Osteocyte (in vitro differentiated cells): ENCODE results near the gene KLF11. TPM values are rescaled to one million over a fixed set of nuclear protein-coding genes. Genes with fewer than 3 reads are reported as not detected.

Experiments used
- DNase-seq: peaks from one replicate; pipeline ENCODE4 v3.0.0; 2021; ENCODE audit warnings: mixed read lengths; ENCODE audit not compliant: unreplicated experiment; ENCODE audit errors: extremely low spot score
- H3K27ac Mint-ChIP-seq: one replicate; pipeline ENCODE4 v1.8.0; 2021; ENCODE audit warnings: mild to moderate bottlenecking, mixed read lengths; ENCODE audit not compliant: unreplicated experiment
- H3K27me3 Mint-ChIP-seq: one replicate; pipeline ENCODE4 v1.8.0; 2021; ENCODE audit warnings: mixed read lengths; ENCODE audit not compliant: unreplicated experiment
- H3K36me3 Mint-ChIP-seq: one replicate; pipeline ENCODE4 v1.8.0; 2021; ENCODE audit warnings: mixed read lengths; ENCODE audit not compliant: unreplicated experiment
- H3K4me1 Mint-ChIP-seq: one replicate; pipeline ENCODE4 v1.8.0; 2021; ENCODE audit warnings: mixed read lengths; ENCODE audit not compliant: unreplicated experiment
- H3K4me3 Mint-ChIP-seq: one replicate; pipeline ENCODE4 v1.8.0; 2021; ENCODE audit warnings: mild to moderate bottlenecking, moderate library complexity, mixed read lengths; ENCODE audit not compliant: unreplicated experiment
- H3K9me3 Mint-ChIP-seq: one replicate; pipeline ENCODE4 v1.8.0; 2021; ENCODE audit warnings: mixed read lengths; ENCODE audit not compliant: unreplicated experiment
- total RNA-seq: library from RNA; stranded (reverse); gene quantifications from 2 replicates; pipeline ENCODE4 v1.2.1, GENCODE V29; 2021
- TF ChIP-seq, protein P1 (sequence below): fragments of 200-600 bp; sonication (generic); IDR thresholded peaks from 2 replicates; pipeline ENCODE4 v1.5.0; 2021; ENCODE audit warnings: antibody characterized with exemption, mild to moderate bottlenecking, moderate library complexity

The KLF11 gene
- total RNA-seq, 1 donor from 2014 or later, result 17.4 TPM

DNA sequence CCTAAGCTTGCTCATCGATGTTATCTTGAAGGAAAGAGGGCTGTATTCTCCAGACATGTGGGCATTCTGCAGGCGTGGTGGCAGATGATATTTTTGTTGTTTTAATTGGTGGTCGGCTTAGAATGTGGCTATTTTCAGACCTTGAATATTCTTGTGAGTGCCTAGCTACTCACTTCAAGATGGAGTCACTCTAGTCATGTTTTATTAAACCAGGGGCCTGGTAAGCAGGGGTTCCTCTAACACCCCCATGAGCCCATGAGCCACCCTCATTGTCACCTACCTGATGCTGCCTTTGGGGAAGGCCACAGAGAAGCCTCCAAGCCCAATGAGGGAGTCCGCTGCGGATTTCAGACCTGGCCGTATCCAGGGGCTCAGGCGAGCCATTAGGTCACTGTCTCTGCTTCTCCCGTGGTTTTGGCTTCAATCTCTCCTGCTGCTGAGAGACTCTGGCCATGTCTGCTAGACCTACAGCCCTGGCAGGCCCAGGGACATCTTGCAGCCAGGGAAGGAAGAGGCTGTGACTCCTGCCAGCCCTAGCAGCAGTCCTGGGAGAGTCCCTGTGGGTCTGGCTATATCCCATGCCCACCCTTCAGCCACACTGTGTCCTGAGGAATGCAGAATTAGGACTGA is 16.3 kb upstream of the KLF11 start:
- no peak overlapping the region for H3K27ac Mint-ChIP-seq
- DNase-seq, result no peak
- H3K36me3 Mint-ChIP-seq, result no peaks in the 10 kb centered on the region
- H3K9me3 Mint-ChIP-seq, result no peaks in the 10 kb centered on the region
- TF ChIP-seq, protein P1, sequence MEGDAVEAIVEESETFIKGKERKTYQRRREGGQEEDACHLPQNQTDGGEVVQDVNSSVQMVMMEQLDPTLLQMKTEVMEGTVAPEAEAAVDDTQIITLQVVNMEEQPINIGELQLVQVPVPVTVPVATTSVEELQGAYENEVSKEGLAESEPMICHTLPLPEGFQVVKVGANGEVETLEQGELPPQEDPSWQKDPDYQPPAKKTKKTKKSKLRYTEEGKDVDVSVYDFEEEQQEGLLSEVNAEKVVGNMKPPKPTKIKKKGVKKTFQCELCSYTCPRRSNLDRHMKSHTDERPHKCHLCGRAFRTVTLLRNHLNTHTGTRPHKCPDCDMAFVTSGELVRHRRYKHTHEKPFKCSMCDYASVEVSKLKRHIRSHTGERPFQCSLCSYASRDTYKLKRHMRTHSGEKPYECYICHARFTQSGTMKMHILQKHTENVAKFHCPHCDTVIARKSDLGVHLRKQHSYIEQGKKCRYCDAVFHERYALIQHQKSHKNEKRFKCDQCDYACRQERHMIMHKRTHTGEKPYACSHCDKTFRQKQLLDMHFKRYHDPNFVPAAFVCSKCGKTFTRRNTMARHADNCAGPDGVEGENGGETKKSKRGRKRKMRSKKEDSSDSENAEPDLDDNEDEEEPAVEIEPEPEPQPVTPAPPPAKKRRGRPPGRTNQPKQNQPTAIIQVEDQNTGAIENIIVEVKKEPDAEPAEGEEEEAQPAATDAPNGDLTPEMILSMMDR, result no peak
- H3K4me1 Mint-ChIP-seq, result peaks cover 20% of the 10 kb centered on the region
- H3K27me3 Mint-ChIP-seq, result no peaks in the 10 kb centered on the region
- H3K4me3 Mint-ChIP-seq, result no peak overlapping the region

DNA sequence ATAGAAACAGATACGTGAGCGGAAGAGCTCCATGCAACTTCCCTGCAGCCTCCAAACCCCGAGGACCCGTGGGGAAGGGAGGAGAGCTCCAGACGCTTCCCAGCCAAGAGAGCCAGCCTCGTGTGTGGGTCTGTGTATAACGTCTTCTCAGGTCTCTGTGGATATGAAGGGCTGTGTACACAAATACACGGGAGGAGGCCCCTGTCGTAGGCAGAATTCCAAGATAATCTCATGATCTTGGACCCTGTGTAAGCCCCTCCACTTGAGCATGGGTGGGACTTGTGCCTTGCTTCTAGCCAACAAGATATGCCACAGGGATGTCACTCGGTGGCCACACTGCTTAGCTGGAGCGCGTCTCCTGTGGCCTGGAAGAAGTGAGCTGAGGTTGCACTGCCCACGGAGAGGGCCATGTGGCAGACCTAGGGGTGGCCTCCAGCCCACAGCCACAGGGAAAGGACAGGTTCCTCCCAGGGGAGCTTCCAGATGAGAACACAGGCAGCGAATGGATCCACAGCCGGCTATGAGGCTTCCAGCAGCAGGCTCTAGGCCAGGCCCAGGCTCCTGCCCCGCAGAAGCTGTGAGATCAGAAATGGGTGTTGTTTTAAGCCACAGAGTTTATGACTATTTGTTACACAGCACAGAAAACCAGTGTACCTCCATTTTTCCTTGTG is 15.6 kb upstream of the KLF11 start:
- Mint-ChIP-seq H3K4me1 (peaks cover 20% of the 10 kb centered on the region), H3K9me3 (no peaks in the 10 kb centered on the region), H3K27ac (no peak overlapping the region), H3K27me3 (no peaks in the 10 kb centered on the region), H3K36me3 (no peaks in the 10 kb centered on the region), H3K4me3 (no peak overlapping the region)
- TF ChIP-seq, protein P1, result no peak
- no peak for DNase-seq

DNA sequence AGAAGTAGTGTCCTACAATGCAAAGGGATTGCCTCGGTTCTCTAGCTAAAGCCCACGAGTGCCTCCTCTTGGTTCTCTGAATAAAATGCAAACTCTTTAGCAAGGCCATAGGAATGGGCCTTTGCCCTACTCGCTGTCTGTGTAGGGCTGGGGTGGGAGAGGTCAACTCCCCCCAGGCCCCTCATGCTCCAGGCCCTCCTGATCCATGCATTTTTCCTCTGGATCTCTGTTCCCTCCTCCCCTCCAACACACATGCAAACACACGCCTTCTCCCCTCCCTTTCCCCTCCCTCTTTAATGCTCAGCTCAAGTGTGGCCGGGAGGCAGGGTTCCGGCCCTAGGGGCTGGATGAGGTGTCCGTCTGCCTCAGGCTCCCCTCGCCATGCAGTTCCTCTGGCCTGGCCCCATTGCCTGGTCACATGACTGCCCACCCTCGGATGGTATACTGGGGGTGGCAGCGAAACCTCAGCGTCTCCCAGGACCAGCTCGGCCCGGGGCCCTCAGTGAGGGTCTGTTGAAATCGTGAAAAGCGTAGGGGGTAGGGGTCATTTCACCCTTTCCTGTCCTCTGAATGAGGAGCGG is 14.9 kb upstream of the KLF11 start:
- H3K4me1 Mint-ChIP-seq, result peaks cover 20% of the 10 kb centered on the region
- no peaks in the 10 kb centered on the region for H3K36me3 Mint-ChIP-seq
- TF ChIP-seq, protein P1, result peak; percentile 14
- DNase-seq, result no peak
- H3K4me3 Mint-ChIP-seq, result no peak overlapping the region
- no peaks in the 10 kb centered on the region for H3K9me3 Mint-ChIP-seq
- H3K27ac Mint-ChIP-seq, result no peak overlapping the region
- no peaks in the 10 kb centered on the region for H3K27me3 Mint-ChIP-seq

DNA sequence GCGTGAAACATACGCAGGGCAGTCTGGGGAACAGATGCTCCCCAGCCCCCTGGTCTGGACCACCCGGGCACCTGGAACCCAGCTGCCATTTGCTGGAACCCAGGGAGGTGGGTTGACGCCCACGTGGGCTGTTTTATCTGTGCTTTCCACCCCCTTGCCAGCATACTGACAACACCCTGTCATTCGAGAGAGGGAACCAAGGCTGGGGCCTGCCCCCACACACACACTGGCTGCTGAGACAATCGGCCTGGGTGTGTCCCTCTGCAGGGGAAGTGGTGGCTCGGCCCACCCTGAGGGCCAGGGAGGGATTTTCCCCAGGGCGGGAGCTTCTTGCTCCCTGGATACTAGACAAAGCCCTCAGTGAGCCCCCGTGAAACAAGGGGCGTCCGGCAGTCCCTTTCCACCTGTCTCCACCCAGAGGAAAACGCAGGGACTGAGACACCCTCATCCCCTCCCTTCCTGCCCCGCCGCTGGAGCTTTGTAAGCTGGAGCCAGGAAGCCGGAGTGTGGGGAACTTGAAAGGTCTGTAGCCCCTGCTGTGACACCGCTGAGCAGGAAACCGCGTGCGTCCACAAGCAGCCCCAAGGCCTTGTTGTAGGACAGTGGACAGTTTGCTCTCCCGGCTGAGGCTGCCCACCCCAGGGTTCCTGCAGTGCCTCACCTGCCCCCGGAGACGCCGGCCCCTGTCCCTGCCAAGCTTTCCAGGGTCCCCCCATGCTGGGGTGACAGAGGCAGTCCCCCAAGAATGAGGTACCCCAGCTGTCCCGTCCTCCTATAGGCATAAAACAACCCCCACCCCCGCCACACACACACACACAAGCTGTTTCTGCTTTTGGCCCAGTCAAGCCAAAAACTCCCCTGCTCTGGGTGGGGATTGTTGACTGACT is 14.1 kb upstream of the KLF11 start:
- peak overlapping the region; percentile 54 for H3K27ac Mint-ChIP-seq

More for the DNA sequence above, 14.1 kb upstream of the KLF11 start:
- Mint-ChIP-seq H3K4me1 (peaks cover 20% of the 10 kb centered on the region), H3K36me3 (no peaks in the 10 kb centered on the region), H3K4me3 (no peak overlapping the region), H3K27me3 (no peaks in the 10 kb centered on the region), H3K9me3 (no peaks in the 10 kb centered on the region)
- TF ChIP-seq, protein P1, result peak; percentile 26
- no peak for DNase-seq
